IMR-90 (cell line): Measurements from ENCODE around the gene IL1RAPL1. TPM values are rescaled to one million over a fixed set of nuclear protein-coding genes. Genes with fewer than 3 reads are reported as not detected.

Source experiments
- ATAC-seq: fragments of 200-7000 bp; cut with Tn5 transposase; 2 replicates; pipeline ENCODE4 v1.9.1; 2020; ENCODE audit warnings: low read depth, mild to moderate bottlenecking, moderate library complexity
- BruUV-seq: library from RNA; stranded (reverse); fragments of 400-500 nt; replicated peaks from 2 replicates; lab custom pipeline; 2021; lab: Mats Ljungman, UMichigan
- CTCF ChIA-PET: fragments of 300-600 bp; formaldehyde crosslinking; extraction: SDS; loops from one replicate; lab custom pipeline; 2021; ENCODE audit warnings: antibody characterized with exemption; lab: Yijun Ruan, JAX
- POLR2A ChIA-PET: fragments of 300-600 bp; sonication (Branson Sonifier 250); formaldehyde crosslinking; loops from one replicate; lab custom pipeline; 2022; ENCODE audit warnings: antibody characterized with exemption; ENCODE audit not compliant: unreplicated experiment; lab: Charles Lee
- DNase-seq: peaks from one replicate; pipeline ENCODE4 v3.0.0; 2013
- H2AFZ ChIP-seq: replicated peaks from 2 replicates; pipeline ENCODE3; 2013; ENCODE audit warnings: low read length, mild to moderate bottlenecking; ENCODE audit not compliant: poor library complexity
- H2AK5ac ChIP-seq: 2 replicates; pipeline ENCODE4 v1.6.1; 2013; ENCODE audit warnings: low read depth, low read length, inconsistent platforms
- H2AK9ac ChIP-seq: replicated peaks from 2 replicates; pipeline ENCODE3; 2013; ENCODE audit warnings: mild to moderate bottlenecking, low read depth, low read length, moderate library complexity; ENCODE audit not compliant: poor library complexity
- H2BK120ac ChIP-seq: 2 replicates; pipeline ENCODE4 v1.6.1; 2013; ENCODE audit warnings: low read depth, low read length, inconsistent platforms
- H2BK15ac ChIP-seq: 3 replicates; pipeline ENCODE4 v1.6.1; 2013; ENCODE audit warnings: low read depth, low read length, inconsistent platforms
- H2BK20ac ChIP-seq: 2 replicates; pipeline ENCODE4 v1.6.1; 2013; ENCODE audit warnings: low read depth, mild to moderate bottlenecking, inconsistent platforms, low read length, moderate library complexity
- H2BK5ac ChIP-seq: 2 replicates; pipeline ENCODE4 v1.6.1; 2013; ENCODE audit warnings: mild to moderate bottlenecking, low read depth, low read length, inconsistent platforms; ENCODE audit not compliant: poor library complexity, severe bottlenecking
- H3K14ac ChIP-seq: replicated peaks from 2 replicates; pipeline ENCODE4 v1.6.1; 2013; ENCODE audit warnings: low read depth, low read length, inconsistent platforms
- H3K18ac ChIP-seq: 2 replicates; pipeline ENCODE4 v1.6.1; 2013; ENCODE audit warnings: low read depth, low read length, control low read depth
- H3K23ac ChIP-seq: 2 replicates; pipeline ENCODE4 v1.6.1; 2013; ENCODE audit warnings: low read depth, low read length, inconsistent platforms
- H3K27ac ChIP-seq: 2 replicates; pipeline ENCODE4 v1.5.1; 2013; ENCODE audit warnings: mild to moderate bottlenecking, control low read depth, low read length; ENCODE audit not compliant: insufficient read depth
- H3K27me3 ChIP-seq: 2 replicates; pipeline ENCODE4 v1.6.1; 2013; ENCODE audit warnings: low read length; ENCODE audit not compliant: control insufficient read depth, insufficient read depth
- H3K36me3 ChIP-seq: 2 replicates; pipeline ENCODE4 v1.6.1; 2013; ENCODE audit warnings: low read length, mixed read lengths; ENCODE audit not compliant: control insufficient read depth, insufficient read depth
- H3K4ac ChIP-seq: 2 replicates; pipeline ENCODE4 v1.6.1; 2013; ENCODE audit warnings: low read depth, low read length, inconsistent platforms
- H3K4me1 ChIP-seq: 2 replicates; pipeline ENCODE4 v1.6.1; 2013; ENCODE audit warnings: low read length, mixed read lengths; ENCODE audit not compliant: control insufficient read depth, insufficient read depth
- H3K4me2 ChIP-seq: 2 replicates; pipeline ENCODE4 v1.6.1; 2013; ENCODE audit warnings: low read depth, mild to moderate bottlenecking, control low read depth, low read length, moderate library complexity
- H3K4me3 ChIP-seq: 2 replicates; pipeline ENCODE4 v1.5.1; 2013; ENCODE audit warnings: low read depth, mild to moderate bottlenecking, control low read depth, low read length, moderate library complexity; ENCODE audit not compliant: insufficient read depth
- H3K56ac ChIP-seq: 2 replicates; pipeline ENCODE4 v1.6.1; 2013; ENCODE audit warnings: low read length, inconsistent platforms; ENCODE audit not compliant: insufficient read depth; ENCODE audit errors: extremely low read depth
- H3K79me1 ChIP-seq, 2 experiments: 2 replicates each; pipeline ENCODE4 v1.6.1; 2013; ENCODE audit warnings: low read length in 2 of 2, inconsistent platforms in 1 of 2, low read depth in 1 of 2
- H3K9ac ChIP-seq: 2 replicates; pipeline ENCODE4 v1.6.1; 2013; ENCODE audit warnings: low read depth, low read length, control low read depth
- H3K9me1 ChIP-seq: 2 replicates; pipeline ENCODE4 v1.6.1; 2013; ENCODE audit warnings: low read length, inconsistent platforms; ENCODE audit not compliant: insufficient read depth
- H3K9me3 ChIP-seq: 2 replicates; pipeline ENCODE4 v1.6.1; 2013; ENCODE audit warnings: low read length; ENCODE audit not compliant: control insufficient read depth, insufficient read depth
- H4K20me1 ChIP-seq: 2 replicates; pipeline ENCODE4 v1.6.1; 2013; ENCODE audit warnings: low read length, inconsistent platforms; ENCODE audit not compliant: insufficient read depth
- H4K5ac ChIP-seq: 2 replicates; pipeline ENCODE4 v1.6.1; 2013; ENCODE audit warnings: mild to moderate bottlenecking, low read depth, low read length, control low read depth
- H4K8ac ChIP-seq, 2 experiments: 2 replicates each; pipeline ENCODE4 v1.6.1; 2013; ENCODE audit warnings: low read depth in 2 of 2, low read length in 2 of 2, control low read depth in 1 of 2, inconsistent platforms in 1 of 2
- H4K91ac ChIP-seq: 2 replicates; pipeline ENCODE4 v1.6.1; 2013; ENCODE audit warnings: low read depth, low read length, inconsistent platforms; ENCODE audit not compliant: insufficient read depth
- CEBPB ChIP-seq: IDR thresholded peaks from 2 replicates; pipeline ENCODE4 v1.6.1; 2012; ENCODE audit warnings: low read depth, low read length, improper control_type of control experiment
- SMC3 ChIP-seq: fragments of 150-350 bp; IDR thresholded peaks from 2 replicates; pipeline ENCODE4 v1.6.1; 2016; ENCODE audit warnings: low read depth, mild to moderate bottlenecking, antibody characterized with exemption, low read length, moderate library complexity
- WGBS, 2 experiments: methylation state at CpG; one replicate each; pipeline versions ENCODE4 v1.1.5 to v1.1.7; 2013; ENCODE audit warnings: missing lambda C conversion rate in 2 of 2; ENCODE audit not compliant: insufficient read length in 1 of 2; ENCODE audit errors: extremely low coverage in 2 of 2; 5-methylcytosine and 5-hydroxymethylcytosine counted together
- dilution Hi-C: fragments of 300-500 bp; cut with HindIII; formaldehyde crosslinking; loops from one replicate; pipeline ENCODE4 v1.14.3; 2018; ENCODE audit warnings: low sequenced_read_pairs; ENCODE audit not compliant: unreplicated experiment
- in situ Hi-C: fragments of 300-500 bp; cut with MboI; formaldehyde crosslinking; loops from 3 replicates; pipeline ENCODE4 v1.14.3; 2019; ENCODE audit warnings: low sequenced_read_pairs, inconsistent platforms, mixed read lengths
- intact Hi-C: fragments of 100-400 bp; cut with micrococcal nuclease; formaldehyde crosslinking; loops from 2 replicates; pipeline ENCODE4 v1.10.0; 2022
- polyA plus RNA-seq, 3 experiments: library from polyadenylated mRNA; depleted of rRNA; stranded (reverse); fragments of >200 nt; gene quantifications; 2 replicates each; pipeline ENCODE4 v1.2.3, GENCODE V29; 2012; ENCODE audit warnings: low replicate concordance in 1 of 3
- total RNA-seq: library from RNA; depleted of rRNA; stranded (reverse); fragments of >200 nt; gene quantifications from 2 replicates; pipeline ENCODE4 v1.2.3, GENCODE V29; 2012

Gene IL1RAPL1
- total and polyA plus RNA-seq, 2 of the 4 experiments (the other 2 are of a cell fraction), result 1.5 to 9.0 TPM

GRCh38 chrX:28693101-28693500 is 105.9 kb downstream of the IL1RAPL1 start:
- CTCF ChIA-PET, result no interaction called here
- Histone ChIP-seq H4K20me1 (no peaks in the 10 kb centered on the region), H3K9me3 (no peaks in the 10 kb centered on the region), H3K36me3 (no peaks in the 10 kb centered on the region), H3K4me2 (no peak overlapping the region), H2BK15ac (no peak overlapping the region), H3K27ac (no peak overlapping the region), H3K27me3 (no peaks in the 10 kb centered on the region), H3K9me1 (0 out of 2 replicates have a peak, but pooled peaks cover 2% of the 10 kb centered on the region), H2AFZ (no peak overlapping the region), H3K79me1 (no peaks in the 10 kb centered on the region), H4K91ac (no peak overlapping the region), H3K4me3 (no peak overlapping the region), H2BK5ac (no peak overlapping the region), H2BK120ac (no peak overlapping the region), H3K4ac (no peak overlapping the region), H4K8ac (no peak overlapping the region), H2AK9ac (no peak overlapping the region), H3K56ac (no peak overlapping the region), H4K5ac (no peak overlapping the region), H2BK20ac (no peak overlapping the region), H3K9ac (no peak overlapping the region), H3K14ac (no peak overlapping the region), H3K18ac (no peak overlapping the region), H3K4me1 (no peaks in the 10 kb centered on the region), H2AK5ac (no peak overlapping the region), H3K23ac (no peak overlapping the region)
- no CpG with 5 or more reads among the region's 1 CpG for WGBS, 2 experiments
- in situ Hi-C loops, result no loop called here
- no TSS peak for BruUV-seq
- POLR2A ChIA-PET, result no interaction called here
- no peak for DNase-seq
- intact Hi-C loops, result no loop called here
- dilution Hi-C loops, result no loop called here
- TF ChIP-seq SMC3 (no peak), CEBPB (peak; percentile 60; the same call in 1 of the 2 replicates)
- ATAC-seq, result no peak
